IPS DF 6.9 (cell line): Measurements from ENCODE around the gene PPP1R13L.
"Not testable (repeated sequence)": the region's sequence is repeated elsewhere in the genome, so short reads cannot be mapped to it uniquely, and the experiment has no call there.

Source experiments
- DNase-seq: peaks from one replicate; pipeline ENCODE4 v3.0.0-alpha.2; 2013; ENCODE audit warnings: low read depth, low spot score
- H3K27ac ChIP-seq: one replicate; pipeline ENCODE4 v1.5.1; 2013; ENCODE audit warnings: low read length, control low read depth
- H3K27me3 ChIP-seq: 2 replicates; pipeline ENCODE4 v1.6.1; 2013; ENCODE audit warnings: mild to moderate bottlenecking, low read length; ENCODE audit not compliant: control insufficient read depth, insufficient read depth
- H3K36me3 ChIP-seq: 2 replicates; pipeline ENCODE4 v1.6.1; 2013; ENCODE audit warnings: low read length; ENCODE audit not compliant: control insufficient read depth, insufficient read depth
- H3K4me1 ChIP-seq: 2 replicates; pipeline ENCODE4 v1.6.1; 2013; ENCODE audit warnings: low read length; ENCODE audit not compliant: control insufficient read depth, insufficient read depth
- H3K4me3 ChIP-seq: 2 replicates; pipeline ENCODE4 v1.5.1; 2013; ENCODE audit warnings: mild to moderate bottlenecking, low read length
- H3K9me3 ChIP-seq: 2 replicates; pipeline ENCODE4 v1.6.1; 2013; ENCODE audit warnings: low read length, inconsistent platforms; ENCODE audit not compliant: control insufficient read depth, insufficient read depth
- WGBS: extraction: QIAGEN DNeasy Blood & Tissue Kit; methylation state at CpG from one replicate; pipeline ENCODE4 v1.1.7; 2013; ENCODE audit warnings: mixed read lengths, missing lambda C conversion rate; ENCODE audit not compliant: insufficient read length, insufficient coverage; 5-methylcytosine and 5-hydroxymethylcytosine counted together

Gene PPP1R13L

DNA sequence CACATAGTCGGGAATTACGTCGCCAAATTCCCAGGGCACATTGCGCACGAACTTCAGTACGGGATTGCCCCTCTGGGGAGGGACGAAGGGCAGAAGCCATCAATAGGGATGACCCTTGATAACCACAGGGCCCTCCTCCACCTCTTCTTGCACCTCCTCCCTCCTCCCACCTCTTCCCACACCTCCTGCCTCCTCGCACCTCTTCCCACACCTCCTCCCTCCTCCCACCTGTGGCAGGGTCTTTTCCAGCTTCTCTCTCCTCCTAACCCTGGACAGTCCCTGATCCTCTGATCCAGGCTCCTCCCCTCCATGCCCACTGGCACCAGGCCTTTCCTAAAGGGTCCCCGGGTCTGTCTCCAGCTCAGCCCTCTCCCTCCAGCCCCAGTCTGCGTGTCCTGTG is 15.5 kb upstream of the PPP1R13L start:
- peaks cover 13% of the 10 kb centered on the region for H3K36me3 ChIP-seq
- no CpG with 5 or more reads among the region's 10 CpGs for WGBS

DNA sequence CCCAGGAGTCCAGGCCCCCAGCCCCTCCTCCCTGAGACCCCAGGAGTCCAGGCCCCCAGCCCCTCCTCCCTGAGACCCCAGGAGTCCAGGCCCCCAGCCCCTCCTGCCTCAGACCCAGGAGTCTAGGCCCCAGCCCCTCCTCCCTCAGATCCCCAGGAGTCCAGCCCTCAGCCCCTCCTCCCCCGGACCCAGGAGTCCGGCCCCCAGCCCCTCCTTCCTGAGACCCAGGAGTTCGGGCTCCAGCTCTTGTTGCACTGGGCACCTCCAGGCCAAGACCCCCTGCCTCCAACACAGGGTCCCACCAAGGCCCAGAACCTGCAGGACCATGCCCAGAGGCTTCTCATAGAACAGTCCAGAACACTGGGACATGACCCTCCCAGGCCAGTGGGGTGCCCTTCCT is 15.0 kb upstream of the PPP1R13L start:
- no peaks in the 10 kb centered on the region for H3K9me3 ChIP-seq

More for the DNA sequence above, 15.5 kb upstream of the PPP1R13L start:
- Histone ChIP-seq H3K9me3 (no peaks in the 10 kb centered on the region), H3K27me3 (no peaks in the 10 kb centered on the region), H3K4me1 (no peaks in the 10 kb centered on the region), H3K4me3 (no peak overlapping the region), H3K27ac (no peak overlapping the region)
- DNase-seq, result no peak

GRCh38 chr19:45419396-45419795 is 14.5 kb upstream of the PPP1R13L start:
- WGBS, result no CpG with 5 or more reads among the region's 4 CpGs
- H3K36me3 ChIP-seq, result peaks cover 17% of the 10 kb centered on the region

More for the DNA sequence above, 15.0 kb upstream of the PPP1R13L start:
- H3K27me3 ChIP-seq, result no peaks in the 10 kb centered on the region
- peaks cover 13% of the 10 kb centered on the region for H3K36me3 ChIP-seq
- no peak overlapping the region for H3K27ac ChIP-seq
- H3K4me3 ChIP-seq, result no peak overlapping the region
- no peaks in the 10 kb centered on the region for H3K4me1 ChIP-seq
- no peak for DNase-seq
- no CpG with 5 or more reads among the region's 3 CpGs for WGBS

DNA sequence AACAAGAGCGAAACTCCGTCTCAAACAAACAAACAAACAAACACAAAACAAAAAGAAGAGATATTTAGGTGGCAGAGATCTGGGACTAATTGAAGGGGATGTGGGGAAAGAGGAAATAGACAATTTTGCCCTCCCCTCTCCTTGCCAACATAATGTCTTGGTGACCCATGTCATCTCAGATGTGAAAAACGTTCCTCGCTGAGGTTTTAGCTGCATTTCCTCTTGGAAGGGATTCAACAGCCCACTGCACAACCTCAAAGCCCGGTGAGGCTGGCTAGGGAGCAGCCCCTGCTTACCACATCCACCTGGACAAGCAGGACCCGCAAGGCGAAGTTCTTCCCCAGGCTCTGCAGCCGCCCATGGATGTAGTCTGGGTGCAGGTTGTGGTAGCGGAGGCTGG is 13.9 kb upstream of the PPP1R13L start:
- Histone ChIP-seq H3K36me3 (peaks cover 20% of the 10 kb centered on the region), H3K27ac (no peak overlapping the region)
- WGBS, result no CpG with 5 or more reads among the region's 9 CpGs

More at GRCh38 chr19:45419396-45419795, 14.5 kb upstream of the PPP1R13L start:
- Histone ChIP-seq H3K27ac (no peak overlapping the region), H3K9me3 (no peaks in the 10 kb centered on the region), H3K4me3 (no peak overlapping the region), H3K4me1 (no peaks in the 10 kb centered on the region), H3K27me3 (no peaks in the 10 kb centered on the region)
- DNase-seq, result no peak

DNA sequence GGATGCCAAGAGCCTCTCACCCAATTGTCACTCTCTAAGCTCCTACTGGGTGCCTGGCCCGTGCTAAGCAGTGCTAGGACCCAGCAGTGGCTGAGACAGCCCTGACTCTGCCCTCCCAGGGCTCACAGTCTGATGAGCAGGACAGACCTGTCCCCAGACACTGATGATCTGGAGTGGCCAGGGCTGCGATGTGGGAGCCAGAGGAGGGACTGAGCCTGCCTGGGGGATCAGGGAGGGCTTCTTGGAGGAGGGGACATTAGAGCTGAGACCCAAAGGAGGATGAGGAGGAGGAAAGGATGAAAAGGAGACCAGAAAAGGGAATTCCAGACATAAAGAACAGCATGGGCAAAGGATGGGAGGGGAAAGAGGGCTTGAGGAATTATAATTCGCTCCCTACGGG is 12.3 kb upstream of the PPP1R13L start:
- Histone ChIP-seq H3K27me3 (no peaks in the 10 kb centered on the region), H3K9me3 (no peaks in the 10 kb centered on the region), H3K4me3 (no peak overlapping the region), H3K4me1 (no peaks in the 10 kb centered on the region), H3K27ac (no peak overlapping the region), H3K36me3 (peaks cover 22% of the 10 kb centered on the region)
- no peak for DNase-seq
- WGBS, result no CpG with 5 or more reads among the region's 4 CpGs

More for the DNA sequence above, 13.9 kb upstream of the PPP1R13L start:
- no peaks in the 10 kb centered on the region for H3K27me3 ChIP-seq
- no peaks in the 10 kb centered on the region for H3K9me3 ChIP-seq
- H3K4me3 ChIP-seq, result no peak overlapping the region
- no peak for DNase-seq
- H3K4me1 ChIP-seq, result no peaks in the 10 kb centered on the region

GRCh38 chr19:45414468-45414867 is 9.6 kb upstream of the PPP1R13L start:
- Histone ChIP-seq H3K36me3 (peaks cover 18% of the 10 kb centered on the region; the same call in 1 of the 2 replicates), H3K4me1 (no peaks in the 10 kb centered on the region), H3K4me3 (no peak overlapping the region), H3K9me3 (no peaks in the 10 kb centered on the region), H3K27ac (no peak overlapping the region), H3K27me3 (no peaks in the 10 kb centered on the region)
- DNase-seq, result no peak
- WGBS, result no CpG with 5 or more reads among the region's 8 CpGs

- Histone ChIP-seq H3K9me3 (no peaks in the 10 kb centered on the region), H3K27ac (no peak overlapping the region), H3K36me3 (peaks cover 22% of the 10 kb centered on the region), H3K4me3 (no peak overlapping the region), H3K4me1 (no peaks in the 10 kb centered on the region), H3K27me3 (no peaks in the 10 kb centered on the region)
- no peak for DNase-seq
- no CpG with 5 or more reads among the region's 6 CpGs for WGBS
Measured at GRCh38 chr19:45413497-45413896, 8.6 kb upstream of the PPP1R13L start.

DNA sequence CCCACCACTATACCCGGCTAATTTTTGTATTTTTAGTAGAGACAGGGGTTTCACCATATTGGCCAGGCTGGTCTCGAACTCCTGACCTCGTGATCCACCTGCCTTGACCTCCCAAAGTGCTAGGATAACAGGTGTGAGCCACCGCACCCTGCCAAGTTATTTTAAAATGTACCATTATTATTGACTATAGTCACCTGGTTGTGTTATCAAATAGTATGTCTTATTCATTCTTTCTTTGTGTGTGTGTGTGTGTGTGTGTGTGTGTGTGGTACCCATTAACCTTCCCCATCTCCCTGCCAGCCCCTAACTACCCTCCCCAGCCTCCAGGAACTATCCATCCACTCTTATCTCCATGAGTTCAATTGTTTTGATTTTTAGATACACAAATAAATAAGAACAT is 5.5 kb upstream of the PPP1R13L start:
- H3K27ac ChIP-seq, H3K4me1 ChIP-seq, H3K4me3 ChIP-seq, DNase-seq, H3K27me3 ChIP-seq, H3K9me3 ChIP-seq: not testable (repeated sequence)
- H3K36me3 ChIP-seq, result peaks cover 16% of the 10 kb centered on the region
- no CpG with 5 or more reads among the region's 4 CpGs for whole genome bisulfite sequencing

DNA sequence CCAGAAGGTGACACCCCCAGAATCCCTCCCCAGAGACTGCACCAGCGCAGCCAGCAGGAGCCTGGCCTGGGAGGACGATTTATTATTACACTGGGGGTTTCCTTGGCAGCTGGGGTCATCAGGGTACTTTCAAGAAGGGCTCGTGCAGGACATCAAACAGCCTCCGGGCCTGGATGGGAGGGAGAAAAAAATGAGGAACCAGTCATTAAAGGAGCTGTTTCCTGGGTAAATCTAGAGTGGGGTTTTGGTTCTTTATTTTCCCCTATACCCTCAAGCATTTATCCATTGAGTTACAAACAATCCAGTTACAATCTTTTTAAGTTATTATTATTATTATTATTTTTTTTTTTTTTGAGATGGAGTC is 4.7 kb upstream of the PPP1R13L start:
- no peaks in the 10 kb centered on the region for H3K27me3 ChIP-seq
- H3K4me3 ChIP-seq, result no peak overlapping the region
- no peaks in the 10 kb centered on the region for H3K9me3 ChIP-seq
- no peak overlapping the region for H3K27ac ChIP-seq
- no peak for DNase-seq
- peaks cover 13% of the 10 kb centered on the region for H3K36me3 ChIP-seq
- no peaks in the 10 kb centered on the region for H3K4me1 ChIP-seq
- no CpG with 5 or more reads among the region's 4 CpGs for WGBS

DNA sequence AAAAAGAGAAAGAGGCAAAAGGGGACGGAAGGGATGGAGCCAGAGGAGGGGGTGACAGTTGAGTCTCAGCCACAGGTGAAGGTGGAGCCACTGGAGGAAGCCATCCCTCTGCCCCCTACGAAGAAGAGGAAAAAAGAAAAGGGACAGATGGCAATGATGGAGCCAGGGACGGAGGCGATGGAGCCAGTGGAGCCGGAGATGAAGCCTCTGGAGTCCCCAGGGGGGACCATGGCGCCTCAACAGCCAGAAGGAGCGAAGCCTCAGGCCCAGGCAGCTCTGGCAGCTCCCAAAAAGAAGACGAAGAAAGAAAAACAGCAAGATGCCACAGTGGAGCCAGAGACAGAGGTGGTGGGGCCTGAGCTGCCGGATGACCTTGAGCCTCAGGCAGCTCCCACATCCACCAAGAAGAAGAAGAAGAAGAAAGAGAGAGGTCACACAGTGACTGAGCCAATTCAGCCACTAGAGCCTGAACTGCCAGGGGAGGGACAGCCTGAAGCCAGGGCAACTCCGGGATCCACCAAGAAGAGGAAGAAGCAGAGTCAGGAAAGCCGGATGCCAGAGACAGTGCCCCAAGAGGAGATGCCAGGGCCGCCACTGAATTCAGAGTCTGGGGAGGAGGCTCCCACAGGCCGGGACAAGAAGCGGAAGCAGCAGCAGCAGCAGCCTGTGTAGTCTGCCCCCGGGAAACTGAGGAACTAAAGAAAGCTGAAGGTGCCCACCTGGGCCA is 4.1 kb upstream of the PPP1R13L start:
- no peaks in the 10 kb centered on the region for H3K9me3 ChIP-seq
- H3K27me3 ChIP-seq, result no peaks in the 10 kb centered on the region
- peaks cover 11% of the 10 kb centered on the region for H3K36me3 ChIP-seq
- WGBS, result no CpG with 5 or more reads among the region's 15 CpGs
- DNase-seq, result no peak
- H3K4me3 ChIP-seq, result no peak overlapping the region
- H3K27ac ChIP-seq, result no peak overlapping the region
- no peaks in the 10 kb centered on the region for H3K4me1 ChIP-seq

DNA sequence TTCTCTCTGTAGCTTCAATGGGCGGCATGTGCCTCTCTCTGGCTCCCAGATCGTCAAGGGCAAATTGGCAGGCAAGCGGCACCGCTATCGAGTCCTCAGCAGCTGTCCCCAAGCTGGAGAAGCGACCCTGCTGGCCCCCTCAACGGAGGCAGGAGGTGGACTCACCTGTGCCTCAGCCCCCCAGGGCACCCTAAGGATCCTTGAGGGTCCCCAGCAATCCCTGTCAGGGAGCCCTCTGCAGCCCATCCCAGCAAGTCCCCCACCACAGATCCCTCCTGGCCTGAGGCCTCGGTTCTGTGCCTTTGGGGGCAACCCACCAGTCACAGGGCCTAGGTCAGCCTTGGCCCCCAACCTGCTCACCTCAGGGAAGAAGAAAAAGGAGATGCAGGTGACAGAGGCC is 3.3 kb upstream of the PPP1R13L start:
- no CpG with 5 or more reads among the region's 8 CpGs for WGBS
- DNase-seq, result no peak

More for the DNA sequence above, 3.3 kb upstream of the PPP1R13L start:
- Histone ChIP-seq H3K36me3 (peaks cover 6% of the 10 kb centered on the region), H3K4me3 (no peak overlapping the region), H3K27ac (no peak overlapping the region), H3K9me3 (no peaks in the 10 kb centered on the region), H3K4me1 (no peaks in the 10 kb centered on the region), H3K27me3 (no peaks in the 10 kb centered on the region)
